Lower lobe of right lung (tissue), 2 donors: Measurements from ENCODE around the gene HEATR1. TPM values are rescaled to one million over a fixed set of nuclear protein-coding genes. Genes with fewer than 3 reads are reported as not detected.
"Not testable (repeated sequence)": the region's sequence is repeated elsewhere in the genome, so short reads cannot be mapped to it uniquely, and the experiment has no call there.

Experiments
- ATAC-seq, 2 donors: fragments of 200-7000 bp; cut with Tn5 transposase; one replicate each; pipeline ENCODE4 v1.9.1; 2020 to 2022; ENCODE audit warnings: mild to moderate bottlenecking in 2 of 2, moderate library complexity in 2 of 2
- DNase-seq: peaks from one replicate; pipeline ENCODE4 v3.0.0-alpha.2; 2020
- H3K27ac ChIP-seq: fragments of 200-600 bp; one replicate; pipeline ENCODE4 v1.8.0; 2022
- H3K27me3 ChIP-seq: fragments of 200-600 bp; one replicate; pipeline ENCODE4 v1.8.0; 2022; ENCODE audit warnings: low read depth
- H3K36me3 ChIP-seq: fragments of 200-600 bp; one replicate; pipeline ENCODE4 v1.8.0; 2022; ENCODE audit warnings: mild to moderate bottlenecking
- H3K4me1 ChIP-seq: fragments of 200-600 bp; one replicate; pipeline ENCODE4 v1.8.0; 2022
- H3K4me3 ChIP-seq: fragments of 200-600 bp; one replicate; pipeline ENCODE4 v1.8.0; 2022; ENCODE audit warnings: mild to moderate bottlenecking
- H3K9me3 ChIP-seq: fragments of 200-600 bp; one replicate; pipeline ENCODE4 v1.8.0; 2022
- intact Hi-C: fragments of 100-400 bp; cut with DNase I; formaldehyde crosslinking; loops from one replicate; pipeline ENCODE4 v1.11.0; 2022
- total RNA-seq: library from RNA; stranded (reverse); fragmentation: NEBNext Ultra II Directional; extraction: Animal tissue kit (Norgen Biotek cat#: 25700); gene quantifications from one replicate; pipeline ENCODE4 v1.2.1, GENCODE V29; 2021
- TF ChIP-seq, protein P1 (sequence below): fragments of 200-600 bp; IDR thresholded peaks from one replicate; pipeline ENCODE4 v1.8.0; 2022; ENCODE audit warnings: antibody characterized with exemption, mild to moderate bottlenecking
- donor health status: DM: no; HTN: yes; CAD: no; lungs with severe emphysema.

HEATR1 gene
- total RNA-seq, 1 donor from 2014 or later: 24.4 TPM

DNA sequence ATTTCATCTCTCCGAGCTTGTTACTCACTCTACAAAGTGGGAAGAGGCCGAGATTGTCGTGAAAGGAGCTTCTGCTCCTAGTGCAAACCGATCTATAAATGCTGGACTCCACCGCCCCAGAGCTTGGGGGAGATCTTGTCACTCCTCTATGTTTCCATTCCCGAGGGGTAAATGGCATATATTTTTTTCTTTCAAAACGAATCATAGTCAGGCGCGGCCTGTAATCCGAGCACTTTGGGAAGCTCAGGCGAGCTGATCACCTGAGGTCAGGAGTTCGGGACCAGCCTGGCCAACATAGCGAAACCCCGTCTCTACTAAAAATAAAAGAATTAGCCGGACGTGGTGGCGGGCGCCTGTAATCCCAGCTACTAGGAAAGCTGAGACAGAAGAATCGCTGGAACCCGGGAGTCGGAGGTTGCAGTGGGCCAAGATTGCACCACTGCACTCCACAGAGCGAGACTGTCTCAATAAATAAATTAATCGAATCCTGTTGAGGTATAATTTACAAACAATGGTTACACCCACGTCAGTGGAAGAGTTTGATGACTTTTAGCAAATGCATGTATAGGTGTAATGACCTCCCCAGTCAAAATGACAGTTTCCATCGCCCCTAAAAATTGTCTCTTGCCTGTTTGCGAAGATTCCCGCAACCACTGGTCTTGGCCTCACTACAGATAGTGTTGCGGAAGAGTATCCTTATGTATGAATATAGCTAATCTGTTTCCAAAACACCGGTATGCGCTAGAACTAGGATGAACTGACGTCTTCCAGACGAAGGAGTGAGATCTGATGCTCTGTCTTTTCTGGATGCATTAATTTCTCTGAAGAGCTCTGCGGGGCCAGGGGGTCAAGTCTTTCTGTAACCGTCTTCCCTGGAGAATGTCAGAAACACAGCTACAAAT is 840 bp upstream of the HEATR1 start:
- TF ChIP-seq, protein P1, sequence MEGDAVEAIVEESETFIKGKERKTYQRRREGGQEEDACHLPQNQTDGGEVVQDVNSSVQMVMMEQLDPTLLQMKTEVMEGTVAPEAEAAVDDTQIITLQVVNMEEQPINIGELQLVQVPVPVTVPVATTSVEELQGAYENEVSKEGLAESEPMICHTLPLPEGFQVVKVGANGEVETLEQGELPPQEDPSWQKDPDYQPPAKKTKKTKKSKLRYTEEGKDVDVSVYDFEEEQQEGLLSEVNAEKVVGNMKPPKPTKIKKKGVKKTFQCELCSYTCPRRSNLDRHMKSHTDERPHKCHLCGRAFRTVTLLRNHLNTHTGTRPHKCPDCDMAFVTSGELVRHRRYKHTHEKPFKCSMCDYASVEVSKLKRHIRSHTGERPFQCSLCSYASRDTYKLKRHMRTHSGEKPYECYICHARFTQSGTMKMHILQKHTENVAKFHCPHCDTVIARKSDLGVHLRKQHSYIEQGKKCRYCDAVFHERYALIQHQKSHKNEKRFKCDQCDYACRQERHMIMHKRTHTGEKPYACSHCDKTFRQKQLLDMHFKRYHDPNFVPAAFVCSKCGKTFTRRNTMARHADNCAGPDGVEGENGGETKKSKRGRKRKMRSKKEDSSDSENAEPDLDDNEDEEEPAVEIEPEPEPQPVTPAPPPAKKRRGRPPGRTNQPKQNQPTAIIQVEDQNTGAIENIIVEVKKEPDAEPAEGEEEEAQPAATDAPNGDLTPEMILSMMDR: no peak
- no peak for ATAC-seq
- H3K4me1 ChIP-seq: peaks cover 13% of the 10 kb centered on the region
- no peaks in the 10 kb centered on the region for H3K9me3 ChIP-seq
- no peak for DNase-seq
- peak overlapping the region; percentile 85 for H3K27ac ChIP-seq
- intact Hi-C loops: no loop called here
- H3K36me3 ChIP-seq: peaks cover 17% of the 10 kb centered on the region
- H3K4me3 ChIP-seq: peak overlapping the region; percentile 85
- peaks cover 6% of the 10 kb centered on the region for H3K27me3 ChIP-seq

DNA sequence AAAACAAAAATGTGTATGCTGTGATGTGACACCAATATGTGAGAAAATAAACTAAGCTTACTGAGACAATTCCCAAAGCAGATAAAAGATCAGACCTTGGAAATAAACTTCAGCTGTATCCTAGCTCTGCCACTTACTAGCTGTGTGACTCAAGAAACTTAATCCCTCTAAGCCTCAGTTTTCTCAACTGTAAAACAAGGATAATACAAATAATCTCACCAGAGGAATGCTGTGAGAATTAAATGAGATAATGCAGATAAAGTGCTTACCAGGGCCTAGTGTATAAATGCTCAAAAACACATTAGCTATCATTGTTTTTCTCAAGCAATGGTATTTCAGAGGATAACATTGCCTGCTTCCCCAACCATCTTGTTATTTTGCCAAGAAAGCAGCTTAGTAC is 2.1 kb downstream of the HEATR1 start:
- Histone ChIP-seq H3K27me3 (no peaks in the 10 kb centered on the region), H3K4me3 (no peak overlapping the region), H3K9me3 (no peaks in the 10 kb centered on the region), H3K36me3 (peaks cover 44% of the 10 kb centered on the region), H3K27ac (no peak overlapping the region), H3K4me1 (peaks cover 13% of the 10 kb centered on the region)
- TF ChIP-seq, protein P1: no peak
- intact Hi-C loops: no loop called here
- ATAC-seq (no peak), DNase-seq (no peak)

DNA sequence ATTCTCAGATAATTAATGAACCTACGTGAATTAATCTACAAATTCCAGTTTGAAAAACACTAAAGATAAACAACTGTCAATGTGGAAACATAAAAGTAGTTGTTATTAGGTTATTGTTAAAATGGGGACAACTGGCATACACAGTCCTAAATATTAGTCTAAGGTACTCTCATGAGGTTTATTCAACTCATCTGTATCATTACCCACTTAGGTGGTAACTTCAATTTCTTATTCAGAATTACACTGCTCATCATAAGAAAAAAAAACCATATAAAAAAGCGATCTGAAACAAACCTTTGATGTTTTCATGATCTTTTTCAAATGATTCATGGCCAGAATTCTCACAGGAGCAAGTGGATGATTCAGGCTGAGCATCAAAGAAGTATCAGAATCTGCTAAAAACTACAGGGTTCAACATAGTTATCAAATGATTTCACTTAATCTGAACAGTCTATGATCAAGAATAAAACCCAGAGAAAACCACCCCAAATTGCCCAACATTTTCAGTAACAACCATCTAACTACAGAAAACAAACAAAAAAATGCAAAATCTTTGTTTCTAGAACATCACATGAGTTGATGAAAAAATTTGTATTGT is 13.7 kb downstream of the HEATR1 start:
- Histone ChIP-seq H3K27ac (no peak overlapping the region), H3K27me3 (no peaks in the 10 kb centered on the region), H3K4me3 (no peak overlapping the region), H3K36me3 (peaks cover 99% of the 10 kb centered on the region), H3K9me3 (no peaks in the 10 kb centered on the region), H3K4me1 (no peaks in the 10 kb centered on the region)
- TF ChIP-seq, protein P1: no peak
- DNase-seq (no peak), ATAC-seq (no peak)
- intact Hi-C loops: no loop called here

DNA sequence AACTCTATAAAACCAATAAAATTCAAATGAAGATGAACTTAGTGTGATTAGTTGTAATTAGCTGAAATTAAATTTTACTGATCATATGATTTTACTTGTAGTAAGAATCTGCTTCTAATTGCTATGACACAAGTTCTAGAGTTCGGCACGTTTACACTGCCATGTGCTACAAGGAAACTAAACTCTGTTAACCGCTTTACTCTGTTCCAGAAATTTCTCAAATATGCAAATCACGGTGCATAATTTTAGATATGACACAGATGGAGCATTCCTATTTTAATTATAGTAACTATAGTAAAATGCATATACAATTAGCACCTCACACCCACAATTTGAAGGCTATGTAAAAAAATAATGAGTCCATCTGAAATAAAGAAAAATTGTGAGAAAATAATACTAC is 14.8 kb downstream of the HEATR1 start:
- no peak overlapping the region for H3K27ac ChIP-seq
- H3K36me3 ChIP-seq: peaks cover 100% of the 10 kb centered on the region
- intact Hi-C loops: no loop called here
- DNase-seq: no peak
- ATAC-seq: no peak
- H3K27me3 ChIP-seq: no peaks in the 10 kb centered on the region
- TF ChIP-seq, protein P1: no peak
- H3K9me3 ChIP-seq: no peaks in the 10 kb centered on the region
- no peaks in the 10 kb centered on the region for H3K4me1 ChIP-seq
- H3K4me3 ChIP-seq: no peak overlapping the region

DNA sequence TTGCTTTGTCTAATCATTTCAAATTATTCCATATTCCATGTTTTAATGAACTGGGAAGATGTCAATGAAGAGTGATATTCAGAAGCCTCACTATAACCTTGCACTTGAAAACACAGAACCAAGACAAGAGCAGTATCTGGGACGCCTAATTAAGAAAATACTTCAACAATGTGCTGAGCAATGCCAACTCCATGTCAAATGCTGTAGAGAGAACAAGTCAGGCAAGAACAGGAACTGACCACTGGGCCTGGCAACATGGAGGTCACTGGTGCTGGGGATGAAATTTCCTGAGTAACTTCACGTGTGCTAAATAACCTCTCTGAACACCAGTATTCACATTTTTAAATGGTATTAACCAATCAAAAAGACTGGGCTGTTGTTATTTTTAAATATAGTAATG is 22.8 kb downstream of the HEATR1 start:
- DNase-seq (no peak), ATAC-seq (no peak)
- Histone ChIP-seq H3K9me3 (no peaks in the 10 kb centered on the region), H3K4me3 (no peak overlapping the region), H3K27me3 (no peaks in the 10 kb centered on the region), H3K36me3 (peaks cover 96% of the 10 kb centered on the region), H3K4me1 (no peaks in the 10 kb centered on the region), H3K27ac (no peak overlapping the region)
- TF ChIP-seq, protein P1: no peak
- intact Hi-C loops: no loop called here

DNA sequence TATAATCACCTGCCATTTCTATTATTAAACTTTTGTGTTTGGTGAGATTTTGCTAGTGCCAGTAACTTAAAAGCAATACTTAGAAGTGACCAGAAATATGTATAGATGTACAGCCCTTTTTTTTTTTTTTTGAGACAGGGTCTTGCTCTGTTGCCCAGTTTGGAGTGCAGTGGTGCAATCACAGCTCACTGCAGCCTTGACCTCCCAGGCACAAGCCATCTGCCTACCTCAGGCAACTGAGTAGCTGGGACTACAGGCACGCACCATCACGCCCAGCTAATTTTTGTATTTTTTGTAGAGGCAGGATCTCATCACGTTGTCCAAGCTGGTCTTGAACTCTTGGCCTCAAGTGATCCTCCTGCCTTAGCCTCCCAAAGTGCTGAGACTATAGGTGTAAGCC is 23.9 kb downstream of the HEATR1 start:
- H3K9me3 ChIP-seq, H3K4me1 ChIP-seq, intact Hi-C loops, H3K4me3 ChIP-seq, ATAC-seq, H3K27ac ChIP-seq, DNase-seq, H3K27me3 ChIP-seq: not testable (repeated sequence)
- H3K36me3 ChIP-seq: peaks cover 96% of the 10 kb centered on the region
